MCF 10A (cell line): ENCODE results near the gene OR2D2. TPM values are rescaled to one million over a fixed set of nuclear protein-coding genes. Genes with fewer than 3 reads are reported as not detected.
"Not testable (repeated sequence)": the region's sequence is repeated elsewhere in the genome, so short reads cannot be mapped to it uniquely, and the experiment has no call there.

ENCODE experiments used
- BruUV-seq: library from RNA; stranded (reverse); fragments of 400-500 nt; replicated peaks from 2 replicates; lab custom pipeline; 2021; lab: Mats Ljungman, UMichigan
- CTCF ChIA-PET: fragments of 300-600 bp; sonication (Branson Sonifier 250); formaldehyde crosslinking; extraction: SDS; loops from one replicate; lab custom pipeline; 2021; ENCODE audit warnings: antibody characterized with exemption, inconsistent platforms; lab: Yijun Ruan, JAX
- POLR2A ChIA-PET: fragments of 300-600, 350-650 bp; sonication (Branson Sonifier 250); formaldehyde crosslinking; extraction: SDS; loops from one replicate; lab custom pipeline; 2020; ENCODE audit warnings: antibody characterized with exemption, inconsistent platforms; lab: Yijun Ruan, JAX
- DNase-seq: peaks from one replicate; pipeline ENCODE4 v3.0.0-alpha.2; 2018; ENCODE audit not compliant: unreplicated experiment
- H3K27ac Mint-ChIP-seq: one replicate; pipeline ENCODE4 v1.8.0; 2022; ENCODE audit warnings: mild to moderate bottlenecking, low read depth, mixed read lengths; ENCODE audit not compliant: unreplicated experiment
- H3K27me3 Mint-ChIP-seq: one replicate; pipeline ENCODE4 v1.8.0; 2022; ENCODE audit warnings: mixed read lengths; ENCODE audit not compliant: insufficient read depth, unreplicated experiment
- H3K36me3 Mint-ChIP-seq: one replicate; pipeline ENCODE4 v1.8.0; 2022; ENCODE audit warnings: mild to moderate bottlenecking, moderate library complexity, mixed read lengths; ENCODE audit not compliant: insufficient read depth, unreplicated experiment
- H3K4me1 Mint-ChIP-seq: one replicate; pipeline ENCODE4 v1.8.0; 2022; ENCODE audit warnings: mixed read lengths; ENCODE audit not compliant: insufficient read depth, unreplicated experiment
- H3K4me3 Mint-ChIP-seq: one replicate; pipeline ENCODE4 v1.8.0; 2022; ENCODE audit warnings: mild to moderate bottlenecking, moderate library complexity, mixed read lengths; ENCODE audit not compliant: unreplicated experiment
- H3K9me3 Mint-ChIP-seq: one replicate; pipeline ENCODE4 v1.8.0; 2022; ENCODE audit warnings: mixed read lengths; ENCODE audit not compliant: unreplicated experiment
- CTCF ChIP-seq: fragments of 200-600 bp; IDR thresholded peaks from one replicate; pipeline ENCODE4 v1.8.0; 2022; ENCODE audit warnings: antibody characterized with exemption, mild to moderate bottlenecking; ENCODE audit not compliant: unreplicated experiment
- intact Hi-C: fragments of 100-400 bp; cut with micrococcal nuclease; formaldehyde crosslinking; loops from 2 replicates; pipeline ENCODE4 v1.14.1; 2022
- total RNA-seq: library from RNA; stranded (reverse); gene quantifications from 2 replicates; pipeline ENCODE4 v1.2.3, GENCODE V29; 2022

The OR2D2 gene
- total RNA-seq, 1 experiment from 2014 or later: 0.56 TPM

- BruUV-seq: no TSS peak
- POLR2A ChIA-PET: interaction anchor here (0.6 kb wide), 1 partner anchor 31 kb away, joined by 3 read pairs; no protein-coding TSS in a partner anchor
- CTCF ChIA-PET: interaction anchor here (0.7 to 1.5 kb wide), 4 partner anchors 10 to 511 kb away, joined by 3 to 4 read pairs (median 4); partner anchors contain the start of gene OR10A2
These were observed 3.5 kb downstream of the OR2D2 start for GRCh38 chr11:6888830-6889229.

GRCh38 chr11:6887711-6888110 is 4.6 kb downstream of the OR2D2 start:
- H3K4me1 Mint-ChIP-seq, intact Hi-C loops, BruUV-seq, POLR2A ChIA-PET, DNase-seq, H3K36me3 Mint-ChIP-seq, H3K4me3 Mint-ChIP-seq, H3K9me3 Mint-ChIP-seq, H3K27ac Mint-ChIP-seq: not testable (repeated sequence)
- CTCF ChIA-PET: interaction anchor here (0.7 kb wide), 1 partner anchor 129 kb away, joined by 5 read pairs; no protein-coding TSS in a partner anchor
- H3K27me3 Mint-ChIP-seq: peaks cover 36% of the 10 kb centered on the region

More at GRCh38 chr11:6888830-6889229, 3.5 kb downstream of the OR2D2 start:
- intact Hi-C loops: no loop called here
- no peak overlapping the region for H3K27ac Mint-ChIP-seq
- no peak overlapping the region for H3K4me3 Mint-ChIP-seq
- H3K27me3 Mint-ChIP-seq: peaks cover 24% of the 10 kb centered on the region
- no peak for DNase-seq
- no peak for TF ChIP-seq CTCF
- no peaks in the 10 kb centered on the region for H3K9me3 Mint-ChIP-seq
- no peaks in the 10 kb centered on the region for H3K4me1 Mint-ChIP-seq
- H3K36me3 Mint-ChIP-seq: peaks cover 7% of the 10 kb centered on the region

- no peaks in the 10 kb centered on the region for H3K4me1 Mint-ChIP-seq
- POLR2A ChIA-PET: no interaction called here
- peaks cover 7% of the 10 kb centered on the region for H3K36me3 Mint-ChIP-seq
- no peak for DNase-seq
- H3K4me3 Mint-ChIP-seq: no peak overlapping the region
- CTCF ChIA-PET: no interaction called here
- no peaks in the 10 kb centered on the region for H3K9me3 Mint-ChIP-seq
- no TSS peak for BruUV-seq
- peaks cover 38% of the 10 kb centered on the region for H3K27me3 Mint-ChIP-seq
- TF ChIP-seq CTCF: no peak
- no peak overlapping the region for H3K27ac Mint-ChIP-seq
- intact Hi-C loops: no loop called here
These were observed 9.5 kb downstream of the OR2D2 start for GRCh38 chr11:6882751-6883150.

DNA sequence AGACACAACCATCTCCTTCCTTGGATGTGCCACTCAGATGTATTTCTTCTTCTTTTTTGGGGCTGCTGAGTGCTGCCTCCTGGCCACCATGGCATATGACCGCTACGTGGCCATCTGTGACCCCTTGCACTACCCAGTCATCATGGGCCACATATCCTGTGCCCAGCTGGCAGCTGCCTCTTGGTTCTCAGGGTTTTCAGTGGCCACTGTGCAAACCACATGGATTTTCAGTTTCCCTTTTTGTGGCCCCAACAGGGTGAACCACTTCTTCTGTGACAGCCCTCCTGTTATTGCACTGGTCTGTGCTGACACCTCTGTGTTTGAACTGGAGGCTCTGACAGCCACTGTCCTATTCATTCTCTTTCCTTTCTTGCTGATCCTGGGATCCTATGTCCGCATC is 15.4 kb downstream of the OR2D2 start:
- H3K9me3 Mint-ChIP-seq: peaks cover 8% of the 10 kb centered on the region
- CTCF ChIA-PET: interaction anchor here (0.7 to 0.9 kb wide), 2 partner anchors 120 to 584 kb away, joined by 3 to 5 read pairs; no protein-coding TSS in a partner anchor
- no peak overlapping the region for H3K27ac Mint-ChIP-seq
- no peaks in the 10 kb centered on the region for H3K4me1 Mint-ChIP-seq
- intact Hi-C loops: no loop called here
- H3K4me3 Mint-ChIP-seq: no peak overlapping the region
- H3K36me3 Mint-ChIP-seq: no peaks in the 10 kb centered on the region
- H3K27me3 Mint-ChIP-seq: no peaks in the 10 kb centered on the region
- POLR2A ChIA-PET: no interaction called here
- no peak for DNase-seq
- no TSS peak for BruUV-seq
- no peak for TF ChIP-seq CTCF
